ENCODE measurements around the gene TAS2R38.

The TAS2R38 gene

DNA sequence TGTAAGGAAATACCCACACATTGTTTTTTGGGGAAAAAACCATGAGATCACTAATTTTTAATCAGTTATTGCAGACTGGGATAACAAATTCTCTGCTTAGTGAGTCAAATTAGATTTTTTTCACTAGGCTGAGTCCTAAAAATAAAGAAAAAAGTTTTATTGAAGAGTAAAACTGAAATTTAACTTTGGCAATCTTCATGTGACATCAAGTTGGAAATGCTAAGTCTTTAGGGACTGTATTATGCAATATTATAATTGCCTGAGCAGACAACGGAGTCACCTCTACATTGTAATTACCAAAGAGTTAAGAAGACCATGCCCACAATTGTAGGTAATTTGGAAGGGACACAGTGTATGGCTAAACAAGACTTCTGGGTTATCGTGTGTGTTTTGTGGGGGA, 24.6 kb downstream of the TAS2R38 start:
- Histone ChIP-seq H3K4me3 (ENCODE audit: low read length in 2 of 2) (no peak overlapping the region), H3K4me1 (ENCODE audit: control insufficient read depth, insufficient read depth, low read length) (no peaks in the 10 kb centered on the region), H3K36me3 (ENCODE audit: control insufficient read depth in 2 of 2, insufficient read depth in 2 of 2, low read length in 2 of 2) (no peaks in the 10 kb centered on the region), H3K27me3 (ENCODE audit: control insufficient read depth in 1 of 2, insufficient read depth in 2 of 2, low read length in 2 of 2) (no peaks in the 10 kb centered on the region), H3K27ac (ENCODE audit: low read length) (no peak overlapping the region), H3K9ac (ENCODE audit: low read length in 2 of 2) (no peak overlapping the region), H3K9me3 (ENCODE audit: control insufficient read depth in 2 of 2, low read length in 2 of 2) (peaks cover 0 to 4% of the 10 kb centered on the region in 2 donors)

DNA sequence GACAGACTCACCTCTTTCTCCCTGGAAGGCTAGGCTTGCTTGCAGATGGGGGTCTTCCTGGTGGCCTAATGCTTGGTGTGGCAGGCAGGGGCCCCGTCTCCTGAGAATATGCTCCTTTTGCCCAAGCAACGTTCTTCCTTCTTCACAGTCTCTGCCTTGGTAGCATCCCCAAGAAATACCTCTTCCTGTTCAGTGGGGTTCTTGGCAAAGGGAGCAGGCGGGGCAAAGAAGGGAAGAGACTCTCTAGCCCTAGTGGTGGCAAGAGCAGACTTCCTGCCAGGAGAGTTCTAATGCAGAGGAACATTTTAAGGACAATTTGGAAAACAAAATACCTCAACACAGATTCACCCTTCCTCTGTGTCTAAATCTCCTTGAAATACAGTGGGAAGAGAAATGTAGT, 26.8 kb downstream of the TAS2R38 start, which contains the start of gene CLEC5A:
TSS of gene CLEC5A (minus strand) at position 179 of the 400 bp plus-strand sequence. CDS start 682 bp downstream, outside the sequence.
- Histone ChIP-seq H3K9me3 (ENCODE audit: control insufficient read depth in 2 of 2, low read length in 2 of 2) (peaks cover 0 to 4% of the 10 kb centered on the region in 2 donors), H3K27ac (ENCODE audit: low read length) (no peak within 1 kb of the TSS), H3K27me3 (ENCODE audit: control insufficient read depth in 1 of 2, insufficient read depth in 2 of 2, low read length in 2 of 2) (no peaks in the 10 kb centered on the region), H3K4me1 (ENCODE audit: control insufficient read depth, insufficient read depth, low read length) (no peaks in the 10 kb centered on the region), H3K9ac (ENCODE audit: low read length in 2 of 2) (no peak within 1 kb of the TSS), H3K4me3 (ENCODE audit: low read length in 2 of 2) (no peak within 1 kb of the TSS), H3K36me3 (ENCODE audit: control insufficient read depth in 2 of 2, insufficient read depth in 2 of 2, low read length in 2 of 2) (no peaks in the 10 kb centered on the region)

- H3K9ac ChIP-seq (ENCODE audit: low read length in 2 of 2) = no peak overlapping the region
- H3K27me3 ChIP-seq (ENCODE audit: control insufficient read depth in 1 of 2, insufficient read depth in 2 of 2, low read length in 2 of 2) = no peaks in the 10 kb centered on the region
- H3K27ac ChIP-seq (ENCODE audit: low read length) = no peak overlapping the region
- peaks cover 0 to 4% of the 10 kb centered on the region in 2 donors for H3K9me3 ChIP-seq (ENCODE audit: control insufficient read depth in 2 of 2, low read length in 2 of 2)
- no peak overlapping the region for H3K4me3 ChIP-seq (ENCODE audit: low read length in 2 of 2)
- H3K4me1 ChIP-seq (ENCODE audit: control insufficient read depth, insufficient read depth, low read length) = no peaks in the 10 kb centered on the region
- no peaks in the 10 kb centered on the region for H3K36me3 ChIP-seq (ENCODE audit: control insufficient read depth in 2 of 2, insufficient read depth in 2 of 2, low read length in 2 of 2)
These were observed 28.2 kb downstream of the TAS2R38 start for GRCh38 chr7:141945356-141945755.

GRCh38 chr7:141944811-141945210, 28.8 kb downstream of the TAS2R38 start:
- Histone ChIP-seq H3K9me3 (ENCODE audit: control insufficient read depth in 2 of 2, low read length in 2 of 2) (peaks cover 0 to 4% of the 10 kb centered on the region in 2 donors), H3K4me3 (ENCODE audit: low read length in 2 of 2) (no peak overlapping the region), H3K4me1 (ENCODE audit: control insufficient read depth, insufficient read depth, low read length) (no peaks in the 10 kb centered on the region), H3K27me3 (ENCODE audit: control insufficient read depth in 1 of 2, insufficient read depth in 2 of 2, low read length in 2 of 2) (no peaks in the 10 kb centered on the region), H3K27ac (ENCODE audit: low read length) (no peak overlapping the region), H3K9ac (ENCODE audit: low read length in 2 of 2) (no peak overlapping the region), H3K36me3 (ENCODE audit: control insufficient read depth in 2 of 2, insufficient read depth in 2 of 2, low read length in 2 of 2) (no peaks in the 10 kb centered on the region)

GRCh38 chr7:141943846-141944245, 29.7 kb downstream of the TAS2R38 start:
- Histone ChIP-seq H3K9me3 (ENCODE audit: control insufficient read depth in 2 of 2, low read length in 2 of 2) (no peaks in the 10 kb centered on the region), H3K36me3 (ENCODE audit: control insufficient read depth in 2 of 2, insufficient read depth in 2 of 2, low read length in 2 of 2) (no peaks in the 10 kb centered on the region), H3K27ac (ENCODE audit: low read length) (no peak overlapping the region), H3K27me3 (ENCODE audit: control insufficient read depth in 1 of 2, insufficient read depth in 2 of 2, low read length in 2 of 2) (no peaks in the 10 kb centered on the region), H3K9ac (ENCODE audit: low read length in 2 of 2) (no peak overlapping the region), H3K4me1 (ENCODE audit: control insufficient read depth, insufficient read depth, low read length) (no peaks in the 10 kb centered on the region), H3K4me3 (ENCODE audit: low read length in 2 of 2) (no peak overlapping the region)

DNA sequence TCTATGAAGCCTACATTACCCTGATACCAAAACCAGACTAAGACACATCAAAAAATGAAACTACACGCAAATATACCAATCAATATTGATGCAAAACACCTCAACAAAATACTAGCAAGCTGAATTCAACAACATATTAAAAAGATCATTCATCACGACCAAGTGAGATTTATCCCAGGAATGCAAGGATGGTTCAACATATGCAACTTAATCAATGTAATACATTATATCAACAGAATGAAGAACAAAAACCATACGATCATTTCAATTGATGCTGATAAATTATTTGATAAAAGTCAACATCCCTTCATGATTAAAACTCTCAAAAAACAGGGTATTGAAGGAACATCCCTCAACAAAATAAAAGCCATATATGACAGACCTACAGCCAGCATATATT, 32.5 kb downstream of the TAS2R38 start:
- Histone ChIP-seq H3K27ac (ENCODE audit: low read length) (no peak overlapping the region), H3K4me3 (ENCODE audit: low read length in 2 of 2) (no peak overlapping the region), H3K27me3 (ENCODE audit: control insufficient read depth in 1 of 2, insufficient read depth in 2 of 2, low read length in 2 of 2) (no peaks in the 10 kb centered on the region), H3K36me3 (ENCODE audit: control insufficient read depth in 2 of 2, insufficient read depth in 2 of 2, low read length in 2 of 2) (no peaks in the 10 kb centered on the region), H3K9ac (ENCODE audit: low read length in 2 of 2) (no peak overlapping the region), H3K4me1 (ENCODE audit: control insufficient read depth, insufficient read depth, low read length) (no peaks in the 10 kb centered on the region), H3K9me3 (ENCODE audit: control insufficient read depth in 2 of 2, low read length in 2 of 2) (peaks cover 0 to 9% of the 10 kb centered on the region in 2 donors)

- Histone ChIP-seq H3K4me3 (ENCODE audit: low read length in 2 of 2) (no peak overlapping the region), H3K9ac (ENCODE audit: low read length in 2 of 2) (no peak overlapping the region), H3K27me3 (ENCODE audit: control insufficient read depth in 1 of 2, insufficient read depth in 2 of 2, low read length in 2 of 2) (no peaks in the 10 kb centered on the region), H3K36me3 (ENCODE audit: control insufficient read depth in 2 of 2, insufficient read depth in 2 of 2, low read length in 2 of 2) (no peaks in the 10 kb centered on the region), H3K4me1 (ENCODE audit: control insufficient read depth, insufficient read depth, low read length) (no peaks in the 10 kb centered on the region), H3K27ac (ENCODE audit: low read length) (no peak overlapping the region), H3K9me3 (ENCODE audit: control insufficient read depth in 2 of 2, low read length in 2 of 2) (peaks cover 0 to 7% of the 10 kb centered on the region in 2 donors)
These were observed 43.4 kb downstream of the TAS2R38 start for GRCh38 chr7:141930211-141930610.

GRCh38 chr7:141928845-141929195, 44.8 kb downstream of the TAS2R38 start:
- Histone ChIP-seq H3K36me3 (ENCODE audit: control insufficient read depth in 2 of 2, insufficient read depth in 2 of 2, low read length in 2 of 2) (no peaks in the 10 kb centered on the region), H3K4me1 (ENCODE audit: control insufficient read depth, insufficient read depth, low read length) (no peaks in the 10 kb centered on the region), H3K9me3 (ENCODE audit: control insufficient read depth in 2 of 2, low read length in 2 of 2) (peaks cover 0 to 5% of the 10 kb centered on the region in 2 donors), H3K9ac (ENCODE audit: low read length in 2 of 2) (no peak overlapping the region), H3K4me3 (ENCODE audit: low read length in 2 of 2) (no peak overlapping the region), H3K27ac (ENCODE audit: low read length) (no peak overlapping the region), H3K27me3 (ENCODE audit: control insufficient read depth in 1 of 2, insufficient read depth in 2 of 2, low read length in 2 of 2) (no peaks in the 10 kb centered on the region)

DNA sequence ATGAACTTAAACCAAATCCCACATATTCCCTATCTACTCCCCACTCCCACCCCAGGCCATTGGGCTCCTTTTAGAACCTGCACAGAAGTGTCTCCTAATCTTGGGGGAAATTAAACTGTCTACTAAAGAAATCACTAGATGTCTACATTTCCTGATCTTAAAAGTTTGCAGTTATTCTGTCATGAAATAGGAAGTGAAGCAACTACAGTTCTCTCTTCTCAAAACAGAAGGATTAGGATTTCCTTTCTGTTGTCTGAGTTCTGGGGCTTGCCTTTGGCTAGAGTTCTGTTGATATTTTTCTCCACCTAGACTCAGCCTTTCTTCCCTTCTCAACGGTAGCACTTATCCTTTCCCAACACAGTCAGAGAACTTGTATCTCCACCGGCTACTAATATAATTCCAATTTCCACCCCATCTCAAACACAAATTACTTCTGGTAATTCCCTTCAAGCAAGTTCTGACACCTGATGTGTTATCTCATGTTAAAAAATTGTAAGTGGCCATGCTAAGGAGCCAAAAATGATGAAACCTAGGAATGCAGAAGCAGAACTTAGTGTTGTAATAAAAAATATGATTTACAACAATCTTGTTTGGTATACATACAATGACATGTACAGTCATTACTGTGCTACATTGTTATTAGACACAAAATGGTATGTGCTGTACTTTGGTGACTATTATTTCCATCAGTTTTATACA, 45.3 kb downstream of the TAS2R38 start:
- H3K36me3 ChIP-seq (ENCODE audit: control insufficient read depth in 2 of 2, insufficient read depth in 2 of 2, low read length in 2 of 2) = no peaks in the 10 kb centered on the region
- no peaks in the 10 kb centered on the region for H3K27me3 ChIP-seq (ENCODE audit: control insufficient read depth in 1 of 2, insufficient read depth in 2 of 2, low read length in 2 of 2)
- H3K4me1 ChIP-seq (ENCODE audit: control insufficient read depth, insufficient read depth, low read length) = no peaks in the 10 kb centered on the region
- no peak overlapping the region for H3K27ac ChIP-seq (ENCODE audit: low read length)
- H3K4me3 ChIP-seq (ENCODE audit: low read length in 2 of 2) = no peak overlapping the region
- no peak overlapping the region for H3K9ac ChIP-seq (ENCODE audit: low read length in 2 of 2)
- peaks cover 0 to 4% of the 10 kb centered on the region in 2 donors for H3K9me3 ChIP-seq (ENCODE audit: control insufficient read depth in 2 of 2, low read length in 2 of 2)

Measured in stomach smooth muscle (tissue), 2 donors.